ENCODE data around the gene ARX.

GRCh38 chrX:25004040-25004439, 11.7 kb downstream of the ARX start:
- TF ChIP-seq POLR2A (IDR thresholded peaks at IDR 0.05) = no peak
- no peak for TF ChIP-seq EP300 (IDR thresholded peaks at IDR 0.05)

All from ovary (tissue), 1 donor.